IMR-90 (cell line): Measurements from ENCODE around the gene MORF4L1. TPM values are rescaled to one million over a fixed set of nuclear protein-coding genes. Genes with fewer than 3 reads are reported as not detected.

Experiments
- ATAC-seq: fragments of 200-7000 bp; cut with Tn5 transposase; 2 replicates; pipeline ENCODE4 v1.9.1; 2020; ENCODE audit warnings: low read depth, mild to moderate bottlenecking, moderate library complexity
- BruUV-seq: library from RNA; stranded (reverse); fragments of 400-500 nt; replicated peaks from 2 replicates; lab custom pipeline; 2021; lab: Mats Ljungman, UMichigan
- CTCF ChIA-PET: fragments of 300-600 bp; formaldehyde crosslinking; extraction: SDS; loops from one replicate; lab custom pipeline; 2021; ENCODE audit warnings: antibody characterized with exemption; lab: Yijun Ruan, JAX
- POLR2A ChIA-PET: fragments of 300-600 bp; sonication (Branson Sonifier 250); formaldehyde crosslinking; loops from one replicate; lab custom pipeline; 2022; ENCODE audit warnings: antibody characterized with exemption; ENCODE audit not compliant: unreplicated experiment; lab: Charles Lee
- DNase-seq: peaks from one replicate; pipeline ENCODE4 v3.0.0; 2013
- H2AFZ ChIP-seq: replicated peaks from 2 replicates; pipeline ENCODE3; 2013; ENCODE audit warnings: low read length, mild to moderate bottlenecking; ENCODE audit not compliant: poor library complexity
- H2AK5ac ChIP-seq: 2 replicates; pipeline ENCODE4 v1.6.1; 2013; ENCODE audit warnings: low read depth, low read length, inconsistent platforms
- H2AK9ac ChIP-seq: replicated peaks from 2 replicates; pipeline ENCODE3; 2013; ENCODE audit warnings: mild to moderate bottlenecking, low read depth, low read length, moderate library complexity; ENCODE audit not compliant: poor library complexity
- H2BK120ac ChIP-seq: 2 replicates; pipeline ENCODE4 v1.6.1; 2013; ENCODE audit warnings: low read depth, low read length, inconsistent platforms
- H2BK15ac ChIP-seq: 3 replicates; pipeline ENCODE4 v1.6.1; 2013; ENCODE audit warnings: low read depth, low read length, inconsistent platforms
- H2BK20ac ChIP-seq: 2 replicates; pipeline ENCODE4 v1.6.1; 2013; ENCODE audit warnings: low read depth, mild to moderate bottlenecking, inconsistent platforms, low read length, moderate library complexity
- H2BK5ac ChIP-seq: 2 replicates; pipeline ENCODE4 v1.6.1; 2013; ENCODE audit warnings: mild to moderate bottlenecking, low read depth, low read length, inconsistent platforms; ENCODE audit not compliant: poor library complexity, severe bottlenecking
- H3K14ac ChIP-seq: replicated peaks from 2 replicates; pipeline ENCODE4 v1.6.1; 2013; ENCODE audit warnings: low read depth, low read length, inconsistent platforms
- H3K18ac ChIP-seq: 2 replicates; pipeline ENCODE4 v1.6.1; 2013; ENCODE audit warnings: low read depth, low read length, control low read depth
- H3K23ac ChIP-seq: 2 replicates; pipeline ENCODE4 v1.6.1; 2013; ENCODE audit warnings: low read depth, low read length, inconsistent platforms
- H3K27ac ChIP-seq: 2 replicates; pipeline ENCODE4 v1.5.1; 2013; ENCODE audit warnings: mild to moderate bottlenecking, control low read depth, low read length; ENCODE audit not compliant: insufficient read depth
- H3K27me3 ChIP-seq: 2 replicates; pipeline ENCODE4 v1.6.1; 2013; ENCODE audit warnings: low read length; ENCODE audit not compliant: control insufficient read depth, insufficient read depth
- H3K36me3 ChIP-seq: 2 replicates; pipeline ENCODE4 v1.6.1; 2013; ENCODE audit warnings: low read length, mixed read lengths; ENCODE audit not compliant: control insufficient read depth, insufficient read depth
- H3K4ac ChIP-seq: 2 replicates; pipeline ENCODE4 v1.6.1; 2013; ENCODE audit warnings: low read depth, low read length, inconsistent platforms
- H3K4me1 ChIP-seq: 2 replicates; pipeline ENCODE4 v1.6.1; 2013; ENCODE audit warnings: low read length, mixed read lengths; ENCODE audit not compliant: control insufficient read depth, insufficient read depth
- H3K4me2 ChIP-seq: 2 replicates; pipeline ENCODE4 v1.6.1; 2013; ENCODE audit warnings: low read depth, mild to moderate bottlenecking, control low read depth, low read length, moderate library complexity
- H3K4me3 ChIP-seq: 2 replicates; pipeline ENCODE4 v1.5.1; 2013; ENCODE audit warnings: low read depth, mild to moderate bottlenecking, control low read depth, low read length, moderate library complexity; ENCODE audit not compliant: insufficient read depth
- H3K56ac ChIP-seq: 2 replicates; pipeline ENCODE4 v1.6.1; 2013; ENCODE audit warnings: low read length, inconsistent platforms; ENCODE audit not compliant: insufficient read depth; ENCODE audit errors: extremely low read depth
- H3K79me1 ChIP-seq, 2 experiments: 2 replicates each; pipeline ENCODE4 v1.6.1; 2013; ENCODE audit warnings: low read length in 2 of 2, inconsistent platforms in 1 of 2, low read depth in 1 of 2
- H3K9ac ChIP-seq: 2 replicates; pipeline ENCODE4 v1.6.1; 2013; ENCODE audit warnings: low read depth, low read length, control low read depth
- H3K9me1 ChIP-seq: 2 replicates; pipeline ENCODE4 v1.6.1; 2013; ENCODE audit warnings: low read length, inconsistent platforms; ENCODE audit not compliant: insufficient read depth
- H3K9me3 ChIP-seq: 2 replicates; pipeline ENCODE4 v1.6.1; 2013; ENCODE audit warnings: low read length; ENCODE audit not compliant: control insufficient read depth, insufficient read depth
- H4K20me1 ChIP-seq: 2 replicates; pipeline ENCODE4 v1.6.1; 2013; ENCODE audit warnings: low read length, inconsistent platforms; ENCODE audit not compliant: insufficient read depth
- H4K5ac ChIP-seq: 2 replicates; pipeline ENCODE4 v1.6.1; 2013; ENCODE audit warnings: mild to moderate bottlenecking, low read depth, low read length, control low read depth
- H4K8ac ChIP-seq, 2 experiments: 2 replicates each; pipeline ENCODE4 v1.6.1; 2013; ENCODE audit warnings: low read depth in 2 of 2, low read length in 2 of 2, control low read depth in 1 of 2, inconsistent platforms in 1 of 2
- H4K91ac ChIP-seq: 2 replicates; pipeline ENCODE4 v1.6.1; 2013; ENCODE audit warnings: low read depth, low read length, inconsistent platforms; ENCODE audit not compliant: insufficient read depth
- BHLHE40 ChIP-seq: fragments of 150-350 bp; IDR thresholded peaks from 2 replicates; pipeline ENCODE4 v1.6.1; 2016; ENCODE audit warnings: mild to moderate bottlenecking, low read depth, low read length
- CEBPB ChIP-seq: IDR thresholded peaks from 2 replicates; pipeline ENCODE4 v1.6.1; 2012; ENCODE audit warnings: low read depth, low read length, improper control_type of control experiment
- CHD1 ChIP-seq: IDR thresholded peaks from 2 replicates; pipeline ENCODE4 v1.6.1; 2012; ENCODE audit warnings: low read depth, low read length, improper control_type of control experiment
- ELK1 ChIP-seq: fragments of 150-350 bp; IDR thresholded peaks from 2 replicates; pipeline ENCODE4 v1.6.1; 2016; ENCODE audit warnings: low read depth, mild to moderate bottlenecking, low read length, moderate library complexity, borderline replicate concordance
- FOS ChIP-seq: fragments of 150-350 bp; IDR thresholded peaks from 2 replicates; pipeline ENCODE4 v1.6.1; 2016; ENCODE audit warnings: low read depth, low read length
- MAFK ChIP-seq: IDR thresholded peaks from 2 replicates; pipeline ENCODE4 v1.6.1; 2012; ENCODE audit warnings: low read depth, low read length, improper control_type of control experiment
- MAZ ChIP-seq: IDR thresholded peaks from 2 replicates; pipeline ENCODE4 v1.6.1; 2012; ENCODE audit warnings: low read depth, mild to moderate bottlenecking, low read length, improper control_type of control experiment, moderate library complexity, borderline replicate concordance
- NFE2L2 ChIP-seq: fragments of 150-350 bp; IDR thresholded peaks from 2 replicates; pipeline ENCODE4 v1.6.1; 2016; ENCODE audit warnings: low read depth, mild to moderate bottlenecking, low read length
- POLR2A ChIP-seq: IDR thresholded peaks from 2 replicates; pipeline ENCODE4 v1.6.1; 2012; ENCODE audit warnings: mild to moderate bottlenecking, low read depth, low read length
- RCOR1 ChIP-seq: IDR thresholded peaks from 2 replicates; pipeline ENCODE4 v1.6.1; 2012; ENCODE audit warnings: mild to moderate bottlenecking, low read length, improper control_type of control experiment; ENCODE audit not compliant: insufficient replicate concordance
- SMC3 ChIP-seq: fragments of 150-350 bp; IDR thresholded peaks from 2 replicates; pipeline ENCODE4 v1.6.1; 2016; ENCODE audit warnings: low read depth, mild to moderate bottlenecking, antibody characterized with exemption, low read length, moderate library complexity
- WGBS, 2 experiments: methylation state at CpG; one replicate each; pipeline versions ENCODE4 v1.1.5 to v1.1.7; 2013; ENCODE audit warnings: missing lambda C conversion rate in 2 of 2; ENCODE audit not compliant: insufficient read length in 1 of 2; ENCODE audit errors: extremely low coverage in 2 of 2; 5-methylcytosine and 5-hydroxymethylcytosine counted together
- dilution Hi-C: fragments of 300-500 bp; cut with HindIII; formaldehyde crosslinking; loops from one replicate; pipeline ENCODE4 v1.14.3; 2018; ENCODE audit warnings: low sequenced_read_pairs; ENCODE audit not compliant: unreplicated experiment
- in situ Hi-C: fragments of 300-500 bp; cut with MboI; formaldehyde crosslinking; loops from 3 replicates; pipeline ENCODE4 v1.14.3; 2019; ENCODE audit warnings: low sequenced_read_pairs, inconsistent platforms, mixed read lengths
- intact Hi-C: fragments of 100-400 bp; cut with micrococcal nuclease; formaldehyde crosslinking; loops from 2 replicates; pipeline ENCODE4 v1.10.0; 2022
- polyA plus RNA-seq, 3 experiments: library from polyadenylated mRNA; depleted of rRNA; stranded (reverse); fragments of >200 nt; gene quantifications; 2 replicates each; pipeline ENCODE4 v1.2.3, GENCODE V29; 2012; ENCODE audit warnings: low replicate concordance in 1 of 3
- total RNA-seq: library from RNA; depleted of rRNA; stranded (reverse); fragments of >200 nt; gene quantifications from 2 replicates; pipeline ENCODE4 v1.2.3, GENCODE V29; 2012
- TF ChIP-seq, protein P1 (sequence below): conservative IDR thresholded peaks from 2 replicates; pipeline ENCODE4 v1.5.1; 2012; ENCODE audit warnings: mild to moderate bottlenecking, low read depth, low read length, improper control_type of control experiment

MORF4L1 gene
- total and polyA plus RNA-seq, 2 of the 4 experiments (the other 2 are of a cell fraction) = 217 to 392 TPM

GRCh38 chr15:78841376-78841706 lies 31.3 kb upstream of the MORF4L1 start:
- H4K20me1 ChIP-seq = no peaks in the 10 kb centered on the region
- intact Hi-C loops (no loop called here), dilution Hi-C loops (no loop called here), in situ Hi-C loops (no loop called here)
- H3K4me1 ChIP-seq = peaks cover 10% of the 10 kb centered on the region; the same call in 1 of the 2 replicates
- no peak overlapping the region for H3K56ac ChIP-seq
- H3K18ac ChIP-seq = no peak overlapping the region
- no peaks in the 10 kb centered on the region; the same call in 1 of the 2 replicates for H3K9me1 ChIP-seq
- H3K4ac ChIP-seq = no peak overlapping the region
- H2AK5ac ChIP-seq = no peak overlapping the region
- H3K23ac ChIP-seq = no peak overlapping the region
- no peak overlapping the region for H3K4me2 ChIP-seq
- no peak overlapping the region for H2AK9ac ChIP-seq
- H2BK120ac ChIP-seq = no peak overlapping the region
- ChIA-PET CTCF (no interaction called here), POLR2A (no interaction called here)
- no peak overlapping the region for H4K8ac ChIP-seq
- H3K9me3 ChIP-seq = no peaks in the 10 kb centered on the region
- H3K27ac ChIP-seq = no peak overlapping the region
- H2BK20ac ChIP-seq = no peak overlapping the region
- DNase-seq = no peak
- H3K36me3 ChIP-seq = no peaks in the 10 kb centered on the region
- no peak overlapping the region for H4K5ac ChIP-seq
- peak; percentile 42 for ATAC-seq
- H4K91ac ChIP-seq = no peak overlapping the region
- no peaks in the 10 kb centered on the region for H3K79me1 ChIP-seq
- no peaks in the 10 kb centered on the region; the same call in 1 of the 2 replicates for H3K27me3 ChIP-seq
- BruUV-seq = no TSS peak
- H3K4me3 ChIP-seq = no peak overlapping the region
- H3K9ac ChIP-seq = no peak overlapping the region
- no peak overlapping the region for H2BK15ac ChIP-seq
- TF ChIP-seq CHD1 = no peak
- no peak for TF ChIP-seq BHLHE40
- TF ChIP-seq RCOR1 = no peak
- TF ChIP-seq MAFK = no peak
- TF ChIP-seq POLR2A = no peak
- TF ChIP-seq CEBPB = no peak
- no peak for TF ChIP-seq FOS
- TF ChIP-seq SMC3 = no peak
- no peak for TF ChIP-seq MAZ
- TF ChIP-seq NFE2L2 = no peak
- TF ChIP-seq, protein P1, sequence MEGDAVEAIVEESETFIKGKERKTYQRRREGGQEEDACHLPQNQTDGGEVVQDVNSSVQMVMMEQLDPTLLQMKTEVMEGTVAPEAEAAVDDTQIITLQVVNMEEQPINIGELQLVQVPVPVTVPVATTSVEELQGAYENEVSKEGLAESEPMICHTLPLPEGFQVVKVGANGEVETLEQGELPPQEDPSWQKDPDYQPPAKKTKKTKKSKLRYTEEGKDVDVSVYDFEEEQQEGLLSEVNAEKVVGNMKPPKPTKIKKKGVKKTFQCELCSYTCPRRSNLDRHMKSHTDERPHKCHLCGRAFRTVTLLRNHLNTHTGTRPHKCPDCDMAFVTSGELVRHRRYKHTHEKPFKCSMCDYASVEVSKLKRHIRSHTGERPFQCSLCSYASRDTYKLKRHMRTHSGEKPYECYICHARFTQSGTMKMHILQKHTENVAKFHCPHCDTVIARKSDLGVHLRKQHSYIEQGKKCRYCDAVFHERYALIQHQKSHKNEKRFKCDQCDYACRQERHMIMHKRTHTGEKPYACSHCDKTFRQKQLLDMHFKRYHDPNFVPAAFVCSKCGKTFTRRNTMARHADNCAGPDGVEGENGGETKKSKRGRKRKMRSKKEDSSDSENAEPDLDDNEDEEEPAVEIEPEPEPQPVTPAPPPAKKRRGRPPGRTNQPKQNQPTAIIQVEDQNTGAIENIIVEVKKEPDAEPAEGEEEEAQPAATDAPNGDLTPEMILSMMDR = no peak
- TF ChIP-seq ELK1 = no peak
- H2AFZ ChIP-seq = no peak overlapping the region
- no CpG with 5 or more reads among the region's 3 CpGs for WGBS, 2 experiments
- H2BK5ac ChIP-seq = no peak overlapping the region
- H3K14ac ChIP-seq = no peak overlapping the region
